WI38 (cell line): ENCODE results near the gene TMED8.
"Not testable (repeated sequence)": the region's sequence is repeated elsewhere in the genome, so short reads cannot be mapped to it uniquely, and the experiment has no call there.

ENCODE experiments used
- H3K4me3 ChIP-seq: 2 replicates; pipeline ENCODE4 v1.5.1; 2011; ENCODE audit warnings: low read depth, mild to moderate bottlenecking, control low read depth, low read length
- CTCF ChIP-seq: IDR thresholded peaks from 2 replicates; pipeline ENCODE4 v1.5.1; 2012; ENCODE audit warnings: low read depth, mild to moderate bottlenecking, control low read depth, low read length

TMED8 gene

GRCh38 chr14:77322250-77322902 is 54.5 kb downstream of the TMED8 start:
- TF ChIP-seq CTCF = no peak

GRCh38 chr14:77320238-77320935 is 56.5 kb downstream of the TMED8 start, which contains the start of gene POMT2:
TSS of gene POMT2 (minus strand) at chr14:77320883. CDS start at chr14:77320681, 202 bp downstream.
- peak; percentile 17; the same call in 1 of the 2 replicates for TF ChIP-seq CTCF
- H3K4me3 ChIP-seq = peak within 1 kb of the TSS; percentile 90

More at GRCh38 chr14:77322250-77322902, 54.5 kb downstream of the TMED8 start:
- peak overlapping the region; percentile 90 for H3K4me3 ChIP-seq

GRCh38 chr14:77319422-77319821 is 57.5 kb downstream of the TMED8 start:
- TF ChIP-seq CTCF = no peak
- no peak overlapping the region for H3K4me3 ChIP-seq

- H3K4me3 ChIP-seq = not testable (repeated sequence)
Measured at GRCh38 chr14:77318756-77319155, 58.1 kb downstream of the TMED8 start.

GRCh38 chr14:77318006-77318553 is 58.8 kb downstream of the TMED8 start:
- TF ChIP-seq CTCF = no peak
- H3K4me3 ChIP-seq = no peak overlapping the region

GRCh38 chr14:77316872-77317301 is 60.0 kb downstream of the TMED8 start:
- no peak for TF ChIP-seq CTCF
- no peak overlapping the region for H3K4me3 ChIP-seq

GRCh38 chr14:77316195-77316505 is 60.7 kb downstream of the TMED8 start:
- no peak for TF ChIP-seq CTCF
- no peak overlapping the region for H3K4me3 ChIP-seq
